GM12801 (cell line): ENCODE data around the gene THOC5.

Source experiments
- TF ChIP-seq, protein P1 (sequence below): IDR thresholded peaks from one replicate; pipeline ENCODE4 v1.5.1; 2011; ENCODE audit warnings: control low read depth; ENCODE audit not compliant: insufficient read length; ENCODE audit errors: extremely low read depth

THOC5 gene

DNA sequence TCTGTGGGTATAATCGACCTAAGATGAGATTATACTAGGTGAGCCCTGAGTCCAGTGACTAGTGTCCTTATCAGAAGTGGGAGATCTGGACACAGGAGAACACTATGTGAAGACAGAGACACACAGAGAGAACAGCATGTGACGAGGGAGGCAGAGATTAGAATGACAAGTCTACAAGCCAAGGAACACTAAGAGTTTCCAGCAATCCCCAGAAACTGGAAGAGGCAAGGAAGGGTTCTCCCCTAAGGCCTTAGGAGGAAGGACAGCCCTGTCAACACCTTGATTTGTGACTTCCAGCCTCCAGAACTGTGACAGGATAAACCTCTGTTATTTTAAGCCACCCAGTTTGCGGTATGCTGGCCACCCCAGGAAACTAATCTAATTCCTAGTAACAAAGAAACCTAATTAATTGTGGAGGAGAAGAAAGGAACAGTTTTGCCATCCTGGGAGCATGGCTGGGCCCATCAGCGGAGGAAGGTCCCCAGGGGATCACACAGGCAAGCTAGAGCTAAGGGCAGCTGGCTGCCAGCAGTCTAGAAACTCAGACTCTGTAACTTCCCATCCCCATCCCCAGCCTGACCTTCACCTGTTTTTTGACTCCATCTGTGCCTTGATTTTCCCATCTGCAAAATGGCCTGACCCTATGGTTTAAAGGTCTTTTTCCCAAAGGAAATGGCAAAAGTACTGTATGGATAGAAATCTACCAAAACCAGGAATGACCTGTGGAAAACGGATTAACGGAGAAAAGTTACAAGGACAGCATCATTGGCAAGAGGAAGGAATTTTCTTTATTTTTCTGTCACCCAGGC lies 10.3 kb upstream of the THOC5 start:
- TF ChIP-seq, protein P1, sequence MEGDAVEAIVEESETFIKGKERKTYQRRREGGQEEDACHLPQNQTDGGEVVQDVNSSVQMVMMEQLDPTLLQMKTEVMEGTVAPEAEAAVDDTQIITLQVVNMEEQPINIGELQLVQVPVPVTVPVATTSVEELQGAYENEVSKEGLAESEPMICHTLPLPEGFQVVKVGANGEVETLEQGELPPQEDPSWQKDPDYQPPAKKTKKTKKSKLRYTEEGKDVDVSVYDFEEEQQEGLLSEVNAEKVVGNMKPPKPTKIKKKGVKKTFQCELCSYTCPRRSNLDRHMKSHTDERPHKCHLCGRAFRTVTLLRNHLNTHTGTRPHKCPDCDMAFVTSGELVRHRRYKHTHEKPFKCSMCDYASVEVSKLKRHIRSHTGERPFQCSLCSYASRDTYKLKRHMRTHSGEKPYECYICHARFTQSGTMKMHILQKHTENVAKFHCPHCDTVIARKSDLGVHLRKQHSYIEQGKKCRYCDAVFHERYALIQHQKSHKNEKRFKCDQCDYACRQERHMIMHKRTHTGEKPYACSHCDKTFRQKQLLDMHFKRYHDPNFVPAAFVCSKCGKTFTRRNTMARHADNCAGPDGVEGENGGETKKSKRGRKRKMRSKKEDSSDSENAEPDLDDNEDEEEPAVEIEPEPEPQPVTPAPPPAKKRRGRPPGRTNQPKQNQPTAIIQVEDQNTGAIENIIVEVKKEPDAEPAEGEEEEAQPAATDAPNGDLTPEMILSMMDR = no peak

DNA sequence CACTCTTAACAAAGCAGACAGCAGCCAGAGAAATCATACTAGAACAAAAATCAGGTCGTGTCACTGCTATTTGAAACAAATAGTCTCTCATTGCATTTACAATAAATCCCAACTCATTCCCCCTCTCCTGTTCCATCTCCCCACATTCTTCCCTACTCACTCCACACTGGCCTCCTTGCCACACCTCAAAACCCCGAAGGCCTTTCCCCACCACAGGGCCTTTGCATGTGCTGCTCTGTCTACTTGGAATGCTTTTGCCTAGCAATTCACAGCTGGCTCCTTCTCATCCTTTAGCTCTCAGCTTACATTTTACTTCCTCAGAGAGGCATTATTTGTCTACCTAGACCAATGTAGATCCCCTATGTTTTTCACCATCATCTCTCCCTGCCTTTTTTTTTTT lies 6.3 kb upstream of the THOC5 start:
- TF ChIP-seq, protein P1 = no peak

DNA sequence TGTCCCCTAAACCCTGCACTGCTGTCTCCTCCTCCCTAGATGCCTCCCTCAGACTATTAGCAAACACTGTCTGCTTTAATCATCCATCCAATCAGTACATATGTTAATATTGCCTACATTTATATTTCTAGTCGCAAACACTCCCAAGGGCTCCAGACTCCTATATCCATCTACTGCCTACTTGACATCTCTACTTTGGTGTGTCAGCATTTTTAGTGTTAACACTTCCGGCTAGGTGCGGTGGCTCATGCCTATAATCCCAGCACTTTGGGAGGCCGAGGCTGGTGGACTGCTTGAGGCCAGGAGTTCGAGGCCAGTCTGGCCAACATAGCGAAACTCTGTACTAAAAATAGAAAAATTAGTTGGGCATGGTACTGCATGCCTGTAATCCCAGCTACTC lies 5.5 kb upstream of the THOC5 start:
- TF ChIP-seq, protein P1 = no peak

DNA sequence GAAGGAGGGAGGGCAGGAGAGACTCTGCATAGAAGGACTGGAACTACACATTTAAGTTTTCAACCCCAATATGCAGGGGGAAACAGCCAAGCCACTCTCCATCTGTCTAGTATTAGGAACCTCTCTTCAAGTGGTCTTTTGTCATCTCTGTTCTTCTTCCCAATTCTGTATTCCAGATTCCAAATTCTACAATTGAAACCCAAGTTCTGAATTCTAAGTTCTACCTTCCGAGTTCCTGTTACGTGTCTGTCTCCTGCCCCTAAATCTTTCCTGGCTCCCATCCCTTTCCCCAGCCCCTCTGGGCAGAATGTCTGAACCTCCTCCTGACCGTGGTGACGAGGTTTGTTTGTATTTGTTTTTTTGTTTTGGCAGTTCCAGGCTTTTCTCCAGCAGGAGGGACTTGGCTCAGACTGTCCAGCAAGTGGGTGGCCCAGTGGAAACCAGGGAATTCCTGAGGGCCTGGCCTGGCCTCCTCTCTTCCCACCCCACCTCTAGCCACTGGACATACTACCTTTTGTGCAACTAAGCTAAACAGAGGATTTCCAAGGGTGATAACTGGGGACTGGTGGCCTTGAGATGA lies 1.6 kb upstream of the THOC5 start:
- TF ChIP-seq, protein P1 = no peak

DNA sequence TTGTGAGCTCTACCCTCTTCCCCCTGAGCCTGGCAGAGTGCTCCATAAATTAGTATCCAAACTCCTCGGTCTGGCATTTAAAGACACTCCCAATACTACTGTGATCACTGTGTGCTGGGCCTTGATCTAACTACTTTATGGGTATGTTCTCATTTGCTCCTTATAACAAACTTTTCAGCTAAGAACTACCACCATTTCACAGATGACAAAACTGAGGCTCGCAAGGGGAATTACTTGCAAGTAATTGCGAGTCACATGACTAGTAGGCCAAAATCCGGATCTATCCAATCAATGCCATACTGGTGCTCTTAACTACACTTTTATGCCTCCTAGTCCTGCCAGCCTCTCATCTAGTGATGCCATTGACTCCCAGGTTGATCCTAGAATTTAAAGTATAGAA lies 3.6 kb downstream of the THOC5 start:
- TF ChIP-seq, protein P1 = no peak

DNA sequence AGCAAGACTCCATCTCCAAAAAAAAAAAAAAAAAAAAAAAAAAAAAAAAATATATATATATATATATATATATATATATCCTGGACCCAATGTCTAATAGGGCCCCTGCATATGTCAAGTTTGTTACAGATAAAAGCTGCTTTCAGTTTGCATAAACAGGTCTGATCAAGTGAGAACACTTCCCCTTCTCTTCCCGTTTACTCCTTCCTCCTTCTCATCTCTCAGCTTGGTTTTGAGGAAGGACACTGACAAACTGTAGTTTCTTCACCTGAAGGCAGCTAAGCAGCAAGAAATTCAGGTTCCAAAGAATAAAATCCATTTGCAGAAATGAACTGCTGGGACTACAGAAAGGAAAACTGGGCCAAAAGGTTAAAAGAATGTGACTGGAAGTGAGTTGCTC lies 11.7 kb downstream of the THOC5 start:
- TF ChIP-seq, protein P1 = no peak

DNA sequence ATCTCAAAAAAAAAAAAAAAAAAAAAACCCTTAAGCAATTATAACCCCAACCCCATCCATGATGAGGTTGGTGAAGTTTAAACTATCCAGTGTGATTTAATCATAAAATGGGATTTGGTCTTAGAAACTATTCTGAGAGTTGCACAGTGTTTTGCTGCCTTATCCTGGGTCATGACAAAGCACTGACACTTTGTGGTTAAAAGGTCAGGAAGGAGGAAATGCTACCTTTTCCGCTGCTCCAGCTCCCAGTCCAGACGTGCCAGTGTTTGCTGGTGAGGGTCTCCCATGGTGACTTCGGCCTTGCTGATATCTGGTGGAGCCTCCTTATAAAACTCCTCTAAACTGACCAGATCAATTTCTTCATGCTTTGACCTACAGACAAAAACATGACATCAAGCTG lies 14.5 kb downstream of the THOC5 start:
- TF ChIP-seq, protein P1 = no peak
